ENCODE measurements around the gene NLN. TPM values are rescaled to one million over a fixed set of nuclear protein-coding genes. Genes with fewer than 3 reads are reported as not detected.
"Not testable (repeated sequence)": the region's sequence is repeated elsewhere in the genome, so short reads cannot be mapped to it uniquely, and the experiment has no call there.

The NLN gene
- total RNA-seq, 1 experiment from 2014 or later: 34.8 TPM

DNA sequence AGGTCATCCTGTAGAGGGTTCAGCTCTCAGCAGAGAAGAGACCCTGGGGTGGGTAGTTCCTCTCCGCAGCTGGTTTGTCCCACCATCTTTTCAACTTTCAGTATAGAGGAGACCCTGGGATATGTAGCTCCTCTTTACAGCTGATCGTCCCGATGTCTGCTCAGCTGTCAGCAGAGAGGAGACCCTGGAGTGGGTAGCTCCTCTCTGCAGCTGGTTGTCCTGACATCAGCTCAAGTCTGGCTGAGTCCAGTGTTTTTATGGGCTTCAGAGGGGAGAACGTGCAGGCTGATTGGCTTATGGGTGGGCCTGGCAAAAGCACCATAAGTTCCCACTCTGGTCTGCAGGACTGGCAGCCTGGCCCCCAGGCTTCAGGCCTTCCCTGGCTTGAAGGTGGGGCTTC, 80.8 kb downstream of the NLN start:
- Histone ChIP-seq H3K9me3 (peaks cover 20% of the 10 kb centered on the region), H3K4me3 (ENCODE audit: low read depth, low read length) (no peak overlapping the region), H3K27me3 (replicated peaks; ENCODE audit: control insufficient read depth, insufficient read depth, low read length) (no peaks in the 10 kb centered on the region), H3K36me3 (ENCODE audit: control insufficient read depth, insufficient read depth, low read length) (peaks cover 6% of the 10 kb centered on the region), H3K4me1 (no peaks in the 10 kb centered on the region)
- no peak overlapping the region for H3K4me3 Mint-ChIP-seq (ENCODE audit: unreplicated experiment)
- H3K4me1 Mint-ChIP-seq (ENCODE audit: low read depth, unreplicated experiment): no peaks in the 10 kb centered on the region
- H3K27me3 Mint-ChIP-seq (ENCODE audit: insufficient read depth, unreplicated experiment): no peaks in the 10 kb centered on the region
- H3K9me3 Mint-ChIP-seq (ENCODE audit: unreplicated experiment): peaks cover 10% of the 10 kb centered on the region
- DNase-seq: no peak
- intact Hi-C loops (cut with micrococcal nuclease; ENCODE audit: unreplicated experiment): no loop called here
- H3K27ac Mint-ChIP-seq (ENCODE audit: unreplicated experiment): no peak overlapping the region
- ChIA-PET CTCF (interaction anchor here (0.8 kb wide), 1 partner anchor 503 kb away, joined by 3 read pairs; no protein-coding TSS in a partner anchor), POLR2A (no interaction called here)
- no peak for TF ChIP-seq CTCF (IDR thresholded peaks at IDR 0.05; ENCODE audit: insufficient read depth in 1 of 2, low read depth in 1 of 2, low read length in 1 of 2, severe bottlenecking in 1 of 2, unreplicated experiment in 1 of 2)
- H3K36me3 Mint-ChIP-seq (ENCODE audit: insufficient read depth, unreplicated experiment): peaks cover 19% of the 10 kb centered on the region
- no TSS peak for BruUV-seq (replicated peaks)

- H3K4me3 Mint-ChIP-seq (ENCODE audit: unreplicated experiment): no peak overlapping the region
- Histone ChIP-seq H3K27me3 (replicated peaks; ENCODE audit: control insufficient read depth, insufficient read depth, low read length) (no peaks in the 10 kb centered on the region), H3K4me1 (no peaks in the 10 kb centered on the region), H3K9me3 (peaks cover 20% of the 10 kb centered on the region), H3K4me3 (ENCODE audit: low read depth, low read length) (no peak overlapping the region), H3K36me3 (ENCODE audit: control insufficient read depth, insufficient read depth, low read length) (peaks cover 6% of the 10 kb centered on the region)
- no peak overlapping the region for H3K27ac Mint-ChIP-seq (ENCODE audit: unreplicated experiment)
- POLR2A ChIA-PET: no interaction called here
- no peaks in the 10 kb centered on the region for H3K27me3 Mint-ChIP-seq (ENCODE audit: insufficient read depth, unreplicated experiment)
- H3K9me3 Mint-ChIP-seq (ENCODE audit: unreplicated experiment): peaks cover 10% of the 10 kb centered on the region
- no peak for DNase-seq
- H3K36me3 Mint-ChIP-seq (ENCODE audit: insufficient read depth, unreplicated experiment): peaks cover 27% of the 10 kb centered on the region
- CTCF ChIA-PET: no interaction called here
- intact Hi-C loops (cut with micrococcal nuclease; ENCODE audit: unreplicated experiment): no loop called here
- no peak for TF ChIP-seq CTCF (IDR thresholded peaks at IDR 0.05; ENCODE audit: insufficient read depth in 1 of 2, low read depth in 1 of 2, low read length in 1 of 2, severe bottlenecking in 1 of 2, unreplicated experiment in 1 of 2)
- BruUV-seq (replicated peaks): no TSS peak
- no peaks in the 10 kb centered on the region for H3K4me1 Mint-ChIP-seq (ENCODE audit: low read depth, unreplicated experiment)
Measured at GRCh38 chr5:65803699-65804391, 81.8 kb downstream of the NLN start.

GRCh38 chr5:65805089-65805488, 83.1 kb downstream of the NLN start:
- no peak for DNase-seq
- Histone ChIP-seq H3K4me3 (ENCODE audit: low read depth, low read length) (no peak overlapping the region), H3K4me1 (no peaks in the 10 kb centered on the region), H3K36me3 (ENCODE audit: control insufficient read depth, insufficient read depth, low read length) (peaks cover 6% of the 10 kb centered on the region), H3K9me3 (peaks cover 20% of the 10 kb centered on the region), H3K27me3 (replicated peaks; ENCODE audit: control insufficient read depth, insufficient read depth, low read length) (no peaks in the 10 kb centered on the region)
- peaks cover 10% of the 10 kb centered on the region for H3K9me3 Mint-ChIP-seq (ENCODE audit: unreplicated experiment)
- no peak overlapping the region for H3K27ac Mint-ChIP-seq (ENCODE audit: unreplicated experiment)
- BruUV-seq (replicated peaks): no TSS peak
- no peaks in the 10 kb centered on the region for H3K4me1 Mint-ChIP-seq (ENCODE audit: low read depth, unreplicated experiment)
- no peak overlapping the region for H3K4me3 Mint-ChIP-seq (ENCODE audit: unreplicated experiment)
- intact Hi-C loops (cut with micrococcal nuclease; ENCODE audit: unreplicated experiment): no loop called here
- no peak for TF ChIP-seq CTCF (IDR thresholded peaks at IDR 0.05; ENCODE audit: insufficient read depth in 1 of 2, low read depth in 1 of 2, low read length in 1 of 2, severe bottlenecking in 1 of 2, unreplicated experiment in 1 of 2)
- H3K36me3 Mint-ChIP-seq (ENCODE audit: insufficient read depth, unreplicated experiment): peaks cover 27% of the 10 kb centered on the region
- H3K27me3 Mint-ChIP-seq (ENCODE audit: insufficient read depth, unreplicated experiment): no peaks in the 10 kb centered on the region
- CTCF ChIA-PET: no interaction called here
- POLR2A ChIA-PET: no interaction called here

- H3K4me3 ChIP-seq (ENCODE audit: low read depth, low read length); BruUV-seq (replicated peaks); H3K4me1 Mint-ChIP-seq (ENCODE audit: low read depth, unreplicated experiment); H3K27me3 Mint-ChIP-seq (ENCODE audit: insufficient read depth, unreplicated experiment); H3K27ac Mint-ChIP-seq (ENCODE audit: unreplicated experiment); DNase-seq; CTCF ChIA-PET; H3K27me3 ChIP-seq (replicated peaks; ENCODE audit: control insufficient read depth, insufficient read depth, low read length); H3K4me3 Mint-ChIP-seq (ENCODE audit: unreplicated experiment); H3K36me3 ChIP-seq (ENCODE audit: control insufficient read depth, insufficient read depth, low read length); POLR2A ChIA-PET; H3K9me3 Mint-ChIP-seq (ENCODE audit: unreplicated experiment); intact Hi-C loops (cut with micrococcal nuclease; ENCODE audit: unreplicated experiment): not testable (repeated sequence)
- Histone ChIP-seq H3K4me1 (peaks cover 13% of the 10 kb centered on the region), H3K9me3 (peaks cover 11% of the 10 kb centered on the region)
- H3K36me3 Mint-ChIP-seq (ENCODE audit: insufficient read depth, unreplicated experiment): peaks cover 26% of the 10 kb centered on the region
Measured at GRCh38 chr5:65807494-65807893, 85.5 kb downstream of the NLN start.
